Kidney (tissue), 14 donors: ENCODE measurements around the gene GLCCI1. TPM values are rescaled to one million over a fixed set of nuclear protein-coding genes. Genes with fewer than 3 reads are reported as not detected.

Experiments
- DNase-seq, 5 donors: peaks; one replicate each; pipeline ENCODE4 v3.0.0-alpha.2; 2013 to 2020
- FAIRE-seq: peaks from 2 replicates; lab custom pipeline; 2012; peaks lifted over from hg19 to GRCh38; lab: Jason Lieb, UNC
- H3K27ac ChIP-seq, 2 donors: one replicate each; pipeline ENCODE4 v1.7.0; 2013; ENCODE audit warnings: low read depth in 2 of 2, low read length in 2 of 2, inconsistent platforms in 1 of 2
- H3K27me3 ChIP-seq: one replicate; pipeline ENCODE4 v1.7.1; 2013; ENCODE audit warnings: low read length, inconsistent platforms; ENCODE audit not compliant: control insufficient read depth, insufficient read depth
- H3K36me3 ChIP-seq, 3 donors: one replicate each; pipeline versions ENCODE4 v1.7.0 to v1.7.1; 2013; ENCODE audit warnings: low read length in 3 of 3, control low read depth in 1 of 3, inconsistent platforms in 1 of 3; ENCODE audit not compliant: insufficient read depth in 3 of 3, control insufficient read depth in 2 of 3
- H3K4me1 ChIP-seq, 3 donors: one replicate each; pipeline versions ENCODE4 v1.7.0 to v1.7.1; 2013; ENCODE audit warnings: low read length in 3 of 3, inconsistent platforms in 1 of 3, low read depth in 1 of 3; ENCODE audit not compliant: control insufficient read depth in 2 of 3, insufficient read depth in 2 of 3
- H3K4me3 ChIP-seq, 3 donors: one replicate each; pipeline versions ENCODE4 v1.7.0 to v1.8.1; 2013; ENCODE audit warnings: low read length in 3 of 3, control low read depth in 1 of 3, inconsistent platforms in 1 of 3
- H3K9ac ChIP-seq, 3 donors: one replicate each; pipeline versions ENCODE4 v1.7.0 to v1.7.1; 2013; ENCODE audit warnings: low read length in 3 of 3, control low read depth in 1 of 3, inconsistent platforms in 1 of 3
- H3K9me3 ChIP-seq, 3 donors: one replicate each; pipeline versions ENCODE4 v1.7.0 to v1.7.1; 2013; ENCODE audit warnings: low read length in 3 of 3, control low read depth in 1 of 3, inconsistent platforms in 1 of 3; ENCODE audit not compliant: control insufficient read depth in 2 of 3, insufficient read depth in 1 of 3
- CTCF ChIP-seq: IDR thresholded peaks from 3 replicates; pipeline ENCODE4 v1.5.1; 2012; ENCODE audit warnings: mild to moderate bottlenecking, moderate library complexity, borderline replicate concordance; ENCODE audit not compliant: insufficient read depth; ENCODE audit errors: extremely low read depth
- intact Hi-C: fragments of 100-400 bp; cut with DNase I; formaldehyde crosslinking; loops from one replicate; pipeline ENCODE4 v1.11.1; 2022
- polyA plus RNA-seq: library from polyadenylated mRNA; stranded (reverse); fragments of 350-450 nt; fragmentation: Illumina TruSeq; extraction: RNeasy Lipid Tissue Mini Kit (QIAGEN cat#74804); gene quantifications from one replicate; pipeline ENCODE4 v1.2.3, GENCODE V29; 2014; ENCODE audit warnings: low read depth, low replicate concordance; ENCODE audit not compliant: insufficient read depth
- total RNA-seq: library from RNA; stranded (reverse); fragmentation: NEBNext Ultra II Directional; extraction: Animal tissue kit (Norgen Biotek cat#: 25700); gene quantifications from one replicate; pipeline ENCODE4 v1.2.1, GENCODE V29; 2021
- donor health status: control.
- donor health status: control.
- donor health status: control.
- donor health status: control.
- donor health status: control.
- donor health status: DM: yes; HTN: yes; CAD: no.
- donor health status: Normal renal cell carcinoma (clear cell type).

GLCCI1 gene
- total and polyA plus RNA-seq, 2 donors from 2014 or later = 3.0 to 25.2 TPM

- TF ChIP-seq CTCF = no peak
- no peak overlapping the region for H3K9ac ChIP-seq
- peaks cover 0 to 5% (median 2%) of the 10 kb centered on the region in 3 donors for H3K4me1 ChIP-seq
- intact Hi-C loops = no loop called here
- no peak overlapping the region for H3K4me3 ChIP-seq
- H3K9me3 ChIP-seq = no peaks in the 10 kb centered on the region
- DNase-seq (peak in 1 of 5 donors; percentile 65), FAIRE-seq (no peak)
- H3K27me3 ChIP-seq = no peaks in the 10 kb centered on the region
- H3K27ac ChIP-seq = no peak overlapping the region
- H3K36me3 ChIP-seq = peaks cover 0 to 2% (median 0%) of the 10 kb centered on the region in 3 donors
Observed at GRCh38 chr7:8125680-8126444, 157.3 kb downstream of the GLCCI1 start.

- no peaks in the 10 kb centered on the region for H3K9me3 ChIP-seq
- FAIRE-seq = no peak
- TF ChIP-seq CTCF = no peak
- H3K9ac ChIP-seq = no peak overlapping the region
- peaks cover 0 to 6% (median 2%) of the 10 kb centered on the region in 3 donors for H3K4me1 ChIP-seq
- peaks cover 0 to 2% (median 0%) of the 10 kb centered on the region in 3 donors for H3K36me3 ChIP-seq
- no peak overlapping the region for H3K4me3 ChIP-seq
- intact Hi-C loops = no loop called here
- no peak overlapping the region for H3K27ac ChIP-seq
- H3K27me3 ChIP-seq = no peaks in the 10 kb centered on the region
- no peak for DNase-seq
Observed at GRCh38 chr7:8126601-8127167, 158.1 kb downstream of the GLCCI1 start.

- no peak overlapping the region for H3K27ac ChIP-seq
- no peak for TF ChIP-seq CTCF
Observed at GRCh38 chr7:8128449-8129317, 160.1 kb downstream of the GLCCI1 start.

More at GRCh38 chr7:8128449-8129317, 160.1 kb downstream of the GLCCI1 start:
- H3K4me3 ChIP-seq = no peak overlapping the region
- H3K9me3 ChIP-seq = no peaks in the 10 kb centered on the region
- no peaks in the 10 kb centered on the region for H3K36me3 ChIP-seq
- no peaks in the 10 kb centered on the region for H3K27me3 ChIP-seq
- FAIRE-seq (no peak), DNase-seq (no peak)
- intact Hi-C loops = no loop called here
- H3K9ac ChIP-seq = no peak overlapping the region
- H3K4me1 ChIP-seq = peaks cover 0 to 15% (median 8%) of the 10 kb centered on the region in 3 donors
